ENCODE measurements around the gene KRTAP3-1.

Gene KRTAP3-1

GRCh38 chr17:40995116-40995515, 13.8 kb downstream of the KRTAP3-1 start:
- no peaks in the 10 kb centered on the region for H3K27me3 ChIP-seq (ENCODE audit: control insufficient read depth, insufficient read depth, low read length)

GRCh38 chr17:40993839-40994238, 15.1 kb downstream of the KRTAP3-1 start, which contains the start of gene KRTAP3-3:
Gene KRTAP3-3 (minus strand): TSS chr17:40994164. CDS start chr17:40994097, 67 bp downstream.
- no peak within 1 kb of the TSS for H3K9ac ChIP-seq (ENCODE audit: low read depth, low read length)
- no peak within 1 kb of the TSS for H3K4me2 ChIP-seq (ENCODE audit: low read length)
- H3K4me3 ChIP-seq (ENCODE audit: low read length): no peak within 1 kb of the TSS
- H3K27me3 ChIP-seq (ENCODE audit: control insufficient read depth, insufficient read depth, low read length): no peaks in the 10 kb centered on the region
- H3K36me3 ChIP-seq (ENCODE audit: insufficient read depth, low read length): no peaks in the 10 kb centered on the region
- H3K4me1 ChIP-seq (ENCODE audit: control insufficient read depth, insufficient read depth, low read length): no peaks in the 10 kb centered on the region
- H3K9me3 ChIP-seq (replicated peaks; ENCODE audit: low read length): no peaks in the 10 kb centered on the region

More at GRCh38 chr17:40995116-40995515, 13.8 kb downstream of the KRTAP3-1 start:
- no peaks in the 10 kb centered on the region for H3K36me3 ChIP-seq (ENCODE audit: insufficient read depth, low read length)
- no peaks in the 10 kb centered on the region for H3K9me3 ChIP-seq (replicated peaks; ENCODE audit: low read length)
- H3K4me3 ChIP-seq (ENCODE audit: low read length): no peak overlapping the region
- no peak overlapping the region for H3K9ac ChIP-seq (ENCODE audit: low read depth, low read length)
- H3K4me2 ChIP-seq (ENCODE audit: low read length): no peak overlapping the region
- peaks cover 5% of the 10 kb centered on the region for H3K4me1 ChIP-seq (ENCODE audit: control insufficient read depth, insufficient read depth, low read length)

GRCh38 chr17:40993084-40993483, 15.8 kb downstream of the KRTAP3-1 start:
- Histone ChIP-seq H3K4me1 (ENCODE audit: control insufficient read depth, insufficient read depth, low read length) (no peaks in the 10 kb centered on the region), H3K9ac (ENCODE audit: low read depth, low read length) (no peak overlapping the region), H3K27me3 (ENCODE audit: control insufficient read depth, insufficient read depth, low read length) (no peaks in the 10 kb centered on the region), H3K9me3 (replicated peaks; ENCODE audit: low read length) (no peaks in the 10 kb centered on the region), H3K36me3 (ENCODE audit: insufficient read depth, low read length) (no peaks in the 10 kb centered on the region), H3K4me3 (ENCODE audit: low read length) (no peak overlapping the region), H3K4me2 (ENCODE audit: low read length) (no peak overlapping the region)

- Histone ChIP-seq H3K4me2 (ENCODE audit: low read length) (no peak overlapping the region), H3K4me1 (ENCODE audit: control insufficient read depth, insufficient read depth, low read length) (no peaks in the 10 kb centered on the region), H3K27me3 (ENCODE audit: control insufficient read depth, insufficient read depth, low read length) (no peaks in the 10 kb centered on the region), H3K9me3 (replicated peaks; ENCODE audit: low read length) (no peaks in the 10 kb centered on the region), H3K9ac (ENCODE audit: low read depth, low read length) (no peak overlapping the region), H3K4me3 (ENCODE audit: low read length) (no peak overlapping the region), H3K36me3 (ENCODE audit: insufficient read depth, low read length) (no peaks in the 10 kb centered on the region)
Observed at GRCh38 chr17:40992666-40993065, 16.3 kb downstream of the KRTAP3-1 start.

DNA sequence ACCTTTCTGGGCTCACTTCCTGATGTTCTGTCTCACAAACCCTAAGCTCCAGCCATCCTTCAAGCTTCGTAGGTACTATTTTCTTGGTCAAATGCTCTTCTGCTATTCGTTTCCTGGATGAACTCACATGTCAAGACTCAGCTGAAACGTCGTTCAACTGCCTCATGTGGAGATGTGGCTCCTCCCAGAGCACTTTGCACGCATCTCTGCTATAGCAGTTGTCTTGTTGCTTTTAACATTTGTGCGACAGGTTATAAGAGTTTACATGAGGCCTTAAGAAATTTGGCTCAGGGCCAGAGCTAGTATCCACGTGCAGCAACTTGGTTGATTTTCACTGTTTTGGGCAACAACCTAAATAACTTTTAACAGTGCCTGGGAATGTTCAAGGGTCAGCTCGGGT, 22.0 kb downstream of the KRTAP3-1 start:
- no peak overlapping the region for H3K4me2 ChIP-seq (ENCODE audit: low read length)
- H3K27me3 ChIP-seq (ENCODE audit: control insufficient read depth, insufficient read depth, low read length): no peaks in the 10 kb centered on the region
- no peak overlapping the region for H3K9ac ChIP-seq (ENCODE audit: low read depth, low read length)
- H3K4me1 ChIP-seq (ENCODE audit: control insufficient read depth, insufficient read depth, low read length): no peaks in the 10 kb centered on the region
- H3K36me3 ChIP-seq (ENCODE audit: insufficient read depth, low read length): no peaks in the 10 kb centered on the region
- no peaks in the 10 kb centered on the region for H3K9me3 ChIP-seq (replicated peaks; ENCODE audit: low read length)
- no peak overlapping the region for H3K4me3 ChIP-seq (ENCODE audit: low read length)

- Histone ChIP-seq H3K4me1 (ENCODE audit: control insufficient read depth, insufficient read depth, low read length) (peaks cover 8% of the 10 kb centered on the region), H3K27me3 (ENCODE audit: control insufficient read depth, insufficient read depth, low read length) (no peaks in the 10 kb centered on the region), H3K4me2 (ENCODE audit: low read length) (no peak within 1 kb of the TSS), H3K4me3 (ENCODE audit: low read length) (no peak within 1 kb of the TSS), H3K9ac (ENCODE audit: low read depth, low read length) (no peak within 1 kb of the TSS), H3K9me3 (replicated peaks; ENCODE audit: low read length) (no peaks in the 10 kb centered on the region), H3K36me3 (ENCODE audit: insufficient read depth, low read length) (no peaks in the 10 kb centered on the region)
Observed at GRCh38 chr17:40984226-40984625, 24.7 kb downstream of the KRTAP3-1 start, which contains the start of gene KRT40. Gene KRT40 (minus strand): TSS chr17:40984326. CDS start chr17:40984273, 53 bp downstream.

DNA sequence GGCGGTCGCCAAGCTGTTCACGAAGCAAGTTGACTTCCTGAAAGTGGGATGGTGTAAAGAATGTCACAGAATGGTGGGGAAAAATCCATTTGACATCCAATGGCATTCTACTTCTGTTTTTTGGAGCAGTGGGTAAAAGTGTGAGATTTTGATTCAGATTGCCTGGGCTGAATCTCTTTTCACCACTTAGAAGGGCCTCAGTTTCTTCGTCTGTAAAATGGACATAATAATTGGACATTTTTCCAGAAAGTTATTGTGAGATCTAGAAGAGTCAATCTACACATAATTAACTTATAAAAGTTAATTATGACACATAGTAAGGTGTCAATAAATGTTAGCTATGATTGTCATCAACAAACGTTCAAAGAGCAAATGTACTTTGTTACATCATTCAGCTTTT, 27.8 kb downstream of the KRTAP3-1 start:
- no peaks in the 10 kb centered on the region for H3K36me3 ChIP-seq (ENCODE audit: insufficient read depth, low read length)
- H3K4me2 ChIP-seq (ENCODE audit: low read length): peak overlapping the region; percentile 55
- peak overlapping the region; percentile 5 for H3K4me3 ChIP-seq (ENCODE audit: low read length)
- peaks cover 8% of the 10 kb centered on the region for H3K4me1 ChIP-seq (ENCODE audit: control insufficient read depth, insufficient read depth, low read length)
- no peaks in the 10 kb centered on the region for H3K27me3 ChIP-seq (ENCODE audit: control insufficient read depth, insufficient read depth, low read length)
- H3K9me3 ChIP-seq (replicated peaks; ENCODE audit: low read length): no peaks in the 10 kb centered on the region
- no peak overlapping the region for H3K9ac ChIP-seq (ENCODE audit: low read depth, low read length)

DNA sequence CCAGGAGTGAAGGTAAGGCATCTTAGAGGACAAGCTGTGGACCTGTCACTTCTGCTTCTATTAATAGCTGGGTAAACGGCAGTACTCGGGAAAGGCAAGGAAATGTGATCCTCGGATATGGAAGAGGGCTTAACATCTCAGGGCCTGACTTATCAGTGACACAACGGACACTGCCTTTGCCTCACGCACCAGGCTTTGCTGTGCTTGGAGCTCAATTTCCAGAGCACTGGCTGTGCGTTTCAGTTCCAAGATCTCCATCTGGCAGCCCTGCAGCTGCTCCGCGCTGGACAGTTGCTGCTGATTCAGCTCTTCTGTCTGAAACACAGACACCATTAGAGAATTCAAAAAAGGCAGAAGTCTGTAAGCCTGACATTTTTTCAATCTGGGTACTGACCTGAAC, 28.3 kb downstream of the KRTAP3-1 start:
- Histone ChIP-seq H3K9me3 (replicated peaks; ENCODE audit: low read length) (no peaks in the 10 kb centered on the region), H3K4me1 (ENCODE audit: control insufficient read depth, insufficient read depth, low read length) (peaks cover 8% of the 10 kb centered on the region), H3K4me2 (ENCODE audit: low read length) (peak overlapping the region; percentile 55), H3K4me3 (ENCODE audit: low read length) (peak overlapping the region; percentile 5), H3K9ac (ENCODE audit: low read depth, low read length) (no peak overlapping the region), H3K36me3 (ENCODE audit: insufficient read depth, low read length) (no peaks in the 10 kb centered on the region), H3K27me3 (ENCODE audit: control insufficient read depth, insufficient read depth, low read length) (no peaks in the 10 kb centered on the region)

- Histone ChIP-seq H3K9ac (ENCODE audit: low read depth, low read length) (no peak overlapping the region), H3K36me3 (ENCODE audit: insufficient read depth, low read length) (no peaks in the 10 kb centered on the region), H3K27me3 (ENCODE audit: control insufficient read depth, insufficient read depth, low read length) (no peaks in the 10 kb centered on the region)
Observed at GRCh38 chr17:40980117-40980516, 28.8 kb downstream of the KRTAP3-1 start.

GRCh38 chr17:40978575-40979151, 30.3 kb downstream of the KRTAP3-1 start:
- Histone ChIP-seq H3K4me1 (ENCODE audit: control insufficient read depth, insufficient read depth, low read length) (peaks cover 8% of the 10 kb centered on the region), H3K4me3 (ENCODE audit: low read length) (no peak overlapping the region), H3K36me3 (ENCODE audit: insufficient read depth, low read length) (no peaks in the 10 kb centered on the region), H3K9ac (ENCODE audit: low read depth, low read length) (no peak overlapping the region), H3K27me3 (ENCODE audit: control insufficient read depth, insufficient read depth, low read length) (no peaks in the 10 kb centered on the region), H3K4me2 (ENCODE audit: low read length) (no peak overlapping the region), H3K9me3 (replicated peaks; ENCODE audit: low read length) (no peaks in the 10 kb centered on the region)

More at GRCh38 chr17:40980117-40980516, 28.8 kb downstream of the KRTAP3-1 start:
- peaks cover 8% of the 10 kb centered on the region for H3K4me1 ChIP-seq (ENCODE audit: control insufficient read depth, insufficient read depth, low read length)
- no peaks in the 10 kb centered on the region for H3K9me3 ChIP-seq (replicated peaks; ENCODE audit: low read length)
- H3K4me2 ChIP-seq (ENCODE audit: low read length): no peak overlapping the region
- H3K4me3 ChIP-seq (ENCODE audit: low read length): no peak overlapping the region

DNA sequence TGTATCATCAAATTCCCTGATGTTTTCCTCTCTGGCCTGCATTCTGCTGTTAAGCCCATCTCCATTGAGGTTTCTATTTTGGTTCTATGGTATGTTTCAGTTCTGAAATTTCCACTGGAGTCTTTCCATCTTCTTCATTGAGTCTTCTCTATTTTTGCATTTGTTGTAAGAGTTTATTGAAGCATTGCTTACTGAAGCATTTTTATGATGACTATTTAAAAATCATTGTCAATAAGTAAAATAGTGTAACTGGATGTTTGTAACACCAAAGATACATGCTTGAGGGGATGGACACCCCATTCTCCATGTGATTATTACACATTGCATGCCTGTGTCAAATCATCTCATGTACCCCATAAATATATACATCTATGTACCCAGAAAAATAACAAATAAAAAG, 33.4 kb downstream of the KRTAP3-1 start:
- no peaks in the 10 kb centered on the region for H3K36me3 ChIP-seq (ENCODE audit: insufficient read depth, low read length)
- H3K4me3 ChIP-seq (ENCODE audit: low read length): no peak overlapping the region
- H3K9me3 ChIP-seq (replicated peaks; ENCODE audit: low read length): no peaks in the 10 kb centered on the region
- no peak overlapping the region for H3K9ac ChIP-seq (ENCODE audit: low read depth, low read length)
- H3K4me1 ChIP-seq (ENCODE audit: control insufficient read depth, insufficient read depth, low read length): peaks cover 2% of the 10 kb centered on the region
- no peaks in the 10 kb centered on the region for H3K27me3 ChIP-seq (ENCODE audit: control insufficient read depth, insufficient read depth, low read length)
- no peak overlapping the region for H3K4me2 ChIP-seq (ENCODE audit: low read length)

DNA sequence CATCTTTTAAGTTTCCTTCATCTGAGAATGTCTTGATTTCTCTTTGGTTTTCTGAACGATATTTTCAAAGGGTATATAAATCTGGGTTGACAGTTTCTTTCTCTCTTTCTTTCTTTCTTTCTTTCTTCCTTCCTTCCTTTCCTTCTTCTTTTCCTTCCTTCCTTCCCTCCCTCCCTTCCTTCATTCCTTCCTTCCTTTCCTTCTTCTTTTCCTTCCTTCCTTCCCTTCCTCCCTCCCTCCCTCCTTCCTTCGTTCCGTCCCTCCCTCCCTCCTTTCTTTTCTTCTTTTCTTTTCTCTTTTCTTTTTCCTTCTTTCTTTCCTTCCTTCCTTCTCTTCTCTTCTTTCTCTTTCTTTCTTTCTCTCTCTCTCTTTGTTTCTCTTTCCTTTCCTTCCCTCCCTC, 34.6 kb downstream of the KRTAP3-1 start:
- no peaks in the 10 kb centered on the region for H3K9me3 ChIP-seq (replicated peaks; ENCODE audit: low read length)
- H3K4me1 ChIP-seq (ENCODE audit: control insufficient read depth, insufficient read depth, low read length): no peaks in the 10 kb centered on the region
- no peak overlapping the region for H3K4me2 ChIP-seq (ENCODE audit: low read length)
- H3K36me3 ChIP-seq (ENCODE audit: insufficient read depth, low read length): no peaks in the 10 kb centered on the region
- no peaks in the 10 kb centered on the region for H3K27me3 ChIP-seq (ENCODE audit: control insufficient read depth, insufficient read depth, low read length)
- H3K4me3 ChIP-seq (ENCODE audit: low read length): no peak overlapping the region
- H3K9ac ChIP-seq (ENCODE audit: low read depth, low read length): no peak overlapping the region

Data from skeletal muscle satellite cell (primary cell).